H9 (cell line): ENCODE results near the gene SPATA16. TPM values are rescaled to one million over a fixed set of nuclear protein-coding genes. Genes with fewer than 3 reads are reported as not detected.

ENCODE experiments used
- DNase-seq: peaks from one replicate; pipeline ENCODE4 v3.0.0-alpha.2; 2017
- H2AFZ ChIP-seq: one replicate; pipeline ENCODE4 v1.6.1; 2013; ENCODE audit warnings: mild to moderate bottlenecking, low read length, control low read depth, moderate library complexity
- H2AK5ac ChIP-seq: 2 replicates; pipeline ENCODE4 v1.6.1; 2013; ENCODE audit warnings: low read length, control low read depth, mixed read lengths; ENCODE audit not compliant: insufficient read length
- H2BK120ac ChIP-seq: one replicate; pipeline ENCODE4 v1.6.1; 2013; ENCODE audit warnings: low read depth, mild to moderate bottlenecking, low read length, control low read depth, inconsistent platforms; ENCODE audit not compliant: poor library complexity, severe bottlenecking
- H2BK12ac ChIP-seq: 2 replicates; pipeline ENCODE4 v1.6.1; 2013; ENCODE audit warnings: low read length, control low read depth, mixed read lengths, low read depth; ENCODE audit not compliant: insufficient read length
- H2BK15ac ChIP-seq: 2 replicates; pipeline ENCODE4 v1.6.1; 2013; ENCODE audit warnings: low read depth, low read length, control low read depth
- H2BK20ac ChIP-seq: one replicate; pipeline ENCODE4 v1.6.1; 2013; ENCODE audit warnings: low read depth, mild to moderate bottlenecking, low read length, control low read depth, inconsistent platforms; ENCODE audit not compliant: poor library complexity, severe bottlenecking
- H2BK5ac ChIP-seq: 2 replicates; pipeline ENCODE4 v1.6.1; 2013; ENCODE audit warnings: low read length, control low read depth, mixed read lengths; ENCODE audit not compliant: insufficient read length
- H3K14ac ChIP-seq: 2 replicates; pipeline ENCODE4 v1.6.1; 2013; ENCODE audit warnings: low read length, control low read depth; ENCODE audit not compliant: insufficient read depth
- H3K18ac ChIP-seq: 2 replicates; pipeline ENCODE4 v1.6.1; 2013; ENCODE audit warnings: low read depth, mild to moderate bottlenecking, mixed read lengths, low read length, control low read depth; ENCODE audit not compliant: insufficient read length
- H3K23ac ChIP-seq: 2 replicates; pipeline ENCODE4 v1.6.1; 2013; ENCODE audit warnings: low read length, control low read depth, mixed read lengths, low read depth; ENCODE audit not compliant: insufficient read length
- H3K23me2 ChIP-seq: 2 replicates; pipeline ENCODE4 v1.6.1; 2013; ENCODE audit warnings: low read depth, mild to moderate bottlenecking, mixed read lengths, low read length, control low read depth; ENCODE audit not compliant: insufficient read length, poor library complexity, severe bottlenecking
- H3K27ac ChIP-seq: 2 replicates; pipeline ENCODE4 v1.5.1; 2013; ENCODE audit warnings: low read length, control low read depth, mixed read lengths, low read depth; ENCODE audit not compliant: insufficient read length
- H3K27me3 ChIP-seq: 2 replicates; pipeline ENCODE4 v1.6.1; 2013; ENCODE audit warnings: low read length, control low read depth, inconsistent platforms; ENCODE audit not compliant: insufficient read depth
- H3K4ac ChIP-seq: 2 replicates; pipeline ENCODE4 v1.6.1; 2013; ENCODE audit warnings: low read depth, mild to moderate bottlenecking, control low read depth, inconsistent platforms, low read length, moderate library complexity
- H3K4me1 ChIP-seq: 2 replicates; pipeline ENCODE4 v1.6.1; 2013; ENCODE audit warnings: low read length, control low read depth, inconsistent platforms; ENCODE audit not compliant: insufficient read depth
- H3K4me2 ChIP-seq: 2 replicates; pipeline ENCODE4 v1.6.1; 2013; ENCODE audit warnings: low read length, control low read depth, mixed read lengths; ENCODE audit not compliant: insufficient read length, insufficient read depth
- H3K56ac ChIP-seq: 2 replicates; pipeline ENCODE4 v1.6.1; 2013; ENCODE audit warnings: low read depth, mild to moderate bottlenecking, mixed read lengths, low read length, control low read depth; ENCODE audit not compliant: insufficient read length
- H3K79me1 ChIP-seq: 2 replicates; pipeline ENCODE4 v1.6.1; 2013; ENCODE audit warnings: low read depth, mild to moderate bottlenecking, moderate library complexity, low read length, control low read depth, inconsistent platforms; ENCODE audit not compliant: insufficient read depth, poor library complexity, severe bottlenecking
- H3K79me2 ChIP-seq: 2 replicates; pipeline ENCODE4 v1.6.1; 2013; ENCODE audit warnings: low read length, control low read depth, inconsistent platforms; ENCODE audit not compliant: insufficient read depth
- H3K9ac ChIP-seq: 2 replicates; pipeline ENCODE4 v1.6.1; 2013; ENCODE audit warnings: low read length, control low read depth, mixed read lengths; ENCODE audit not compliant: insufficient read length; ENCODE audit errors: extremely low read depth
- H3K9me3 ChIP-seq: one replicate; pipeline ENCODE4 v1.6.1; 2013; ENCODE audit warnings: low read depth, low read length, inconsistent platforms; ENCODE audit not compliant: control insufficient read depth
- H3T11ph ChIP-seq: one replicate; pipeline ENCODE4 v1.6.1; 2013; ENCODE audit warnings: mild to moderate bottlenecking, low read length, control low read depth, inconsistent platforms
- H4K20me1 ChIP-seq: one replicate; pipeline ENCODE4 v1.6.1; 2013; ENCODE audit not compliant: control insufficient read depth, insufficient read length, insufficient read depth
- H4K5ac ChIP-seq: 2 replicates; pipeline ENCODE4 v1.6.1; 2013; ENCODE audit warnings: low read depth, mild to moderate bottlenecking, mixed read lengths, low read length, control low read depth; ENCODE audit not compliant: insufficient read length
- H4K8ac ChIP-seq: replicated peaks from 2 replicates; pipeline ENCODE4 v1.6.1; 2013; ENCODE audit warnings: low read length, control low read depth, mixed read lengths, low read depth; ENCODE audit not compliant: insufficient read length
- H4K91ac ChIP-seq: 2 replicates; pipeline ENCODE4 v1.6.1; 2013; ENCODE audit warnings: low read depth, mild to moderate bottlenecking, moderate library complexity, mixed read lengths, low read length, control low read depth; ENCODE audit not compliant: insufficient read length
- H3K27ac Mint-ChIP-seq, 3 experiments: 2 replicates in 2 of 3; 3 replicates in 1 of 3; pipeline ENCODE4 v1.8.0; 2020 to 2021; ENCODE audit warnings: mixed read lengths in 3 of 3, mild to moderate bottlenecking in 1 of 3, moderate library complexity in 1 of 3
- H3K27me3 Mint-ChIP-seq: 2 replicates; pipeline ENCODE4 v1.8.0; 2021; ENCODE audit warnings: low read depth, mild to moderate bottlenecking, moderate library complexity, mixed read lengths
- H3K36me3 Mint-ChIP-seq, 3 experiments: 2 replicates in 2 of 3; 3 replicates in 1 of 3; pipeline ENCODE4 v1.8.0; 2020 to 2021; ENCODE audit warnings: low read depth in 3 of 3, mixed read lengths in 3 of 3; ENCODE audit not compliant: insufficient read depth in 1 of 3
- H3K4me1 Mint-ChIP-seq, 2 experiments: 2 replicates each; pipeline ENCODE4 v1.8.0; 2020; ENCODE audit warnings: mixed read lengths in 2 of 2
- H3K4me3 Mint-ChIP-seq, 2 experiments: 2 replicates in 1 of 2; 3 replicates in 1 of 2; pipeline ENCODE4 v1.8.0; 2020 to 2021; ENCODE audit warnings: mild to moderate bottlenecking in 2 of 2, mixed read lengths in 2 of 2, moderate library complexity in 1 of 2
- H3K9me3 Mint-ChIP-seq, 2 experiments: 2 replicates in 1 of 2; 3 replicates in 1 of 2; pipeline ENCODE4 v1.8.0; 2020; ENCODE audit warnings: mild to moderate bottlenecking in 2 of 2, mixed read lengths in 2 of 2, moderate library complexity in 1 of 2
- CTCF ChIP-seq: fragments of 200-600 bp; sonication (generic); conservative IDR thresholded peaks from 3 replicates; pipeline ENCODE4 v1.8.0; 2021; ENCODE audit warnings: antibody characterized with exemption, mild to moderate bottlenecking
- WGBS: extraction: QIAGEN DNeasy Blood & Tissue Kit; methylation state at CpG from one replicate; pipeline ENCODE4 v1.1.7; 2013; ENCODE audit warnings: missing lambda C conversion rate, low lambda C conversion rate, mixed read lengths; ENCODE audit not compliant: insufficient read length; ENCODE audit errors: extremely low coverage; 5-methylcytosine and 5-hydroxymethylcytosine counted together
- total RNA-seq: library from RNA; stranded (reverse); gene quantifications from 2 replicates; pipeline ENCODE4 v1.2.1, GENCODE V29; 2021

SPATA16 gene
- total RNA-seq, 1 experiment from 2014 or later = not detected

GRCh38 chr3:172972717-172973116 is 168.3 kb downstream of the SPATA16 start:
- H3K18ac ChIP-seq = no peak overlapping the region
- H3K4me2 ChIP-seq = no peak overlapping the region
- H3K27ac Mint-ChIP-seq = no peak overlapping the region
- no peaks in the 10 kb centered on the region for H3K27me3 Mint-ChIP-seq
- no peaks in the 10 kb centered on the region for H4K20me1 ChIP-seq
- DNase-seq = no peak
- H2AK5ac ChIP-seq = no peak overlapping the region
- no peak overlapping the region for H3K4me3 Mint-ChIP-seq
- H3K9me3 ChIP-seq = no peaks in the 10 kb centered on the region
- no peak overlapping the region for H3K4ac ChIP-seq
- H3T11ph ChIP-seq = no peak overlapping the region
- 100% methylated on average over 1 of the region's 5 CpGs for WGBS
- no peaks in the 10 kb centered on the region for H3K79me1 ChIP-seq
- H3K4me1 ChIP-seq = no peaks in the 10 kb centered on the region
- no peaks in the 10 kb centered on the region for H3K79me2 ChIP-seq
- no peak overlapping the region for H2BK5ac ChIP-seq
- no peak overlapping the region for H3K27ac ChIP-seq
- no peak overlapping the region for H4K8ac ChIP-seq
- H3K56ac ChIP-seq = no peak overlapping the region
- H2BK20ac ChIP-seq = no peak overlapping the region
- no peak overlapping the region for H2BK120ac ChIP-seq
- peaks cover 1 to 4% (median 2%) of the 10 kb centered on the region in 3 experiments; a peak in 4 of 7 replicates for H3K36me3 Mint-ChIP-seq
- H2BK15ac ChIP-seq = no peak overlapping the region
- H2AFZ ChIP-seq = no peak overlapping the region
- no peak overlapping the region for H4K91ac ChIP-seq
- H2BK12ac ChIP-seq = no peak overlapping the region
- H4K5ac ChIP-seq = no peak overlapping the region
- no peak overlapping the region for H3K14ac ChIP-seq
- H3K23ac ChIP-seq = no peak overlapping the region
- peaks cover 0 to 2% of the 10 kb centered on the region in 2 experiments; a peak in 1 of 4 replicates for H3K4me1 Mint-ChIP-seq
- H3K9me3 Mint-ChIP-seq = peaks cover 4 to 5% of the 10 kb centered on the region in 2 experiments; a peak in 3 of 5 replicates
- TF ChIP-seq CTCF = no peak
- no peaks in the 10 kb centered on the region for H3K27me3 ChIP-seq
- H3K9ac ChIP-seq = no peak overlapping the region
- no peaks in the 10 kb centered on the region for H3K23me2 ChIP-seq
